ENCODE data around the gene FCN2. TPM values are rescaled to one million over a fixed set of nuclear protein-coding genes. Genes with fewer than 3 reads are reported as not detected.

FCN2 gene
- total RNA-seq, 4 donors from 2014 or later: 1.9 TPM; not detected in 3

DNA sequence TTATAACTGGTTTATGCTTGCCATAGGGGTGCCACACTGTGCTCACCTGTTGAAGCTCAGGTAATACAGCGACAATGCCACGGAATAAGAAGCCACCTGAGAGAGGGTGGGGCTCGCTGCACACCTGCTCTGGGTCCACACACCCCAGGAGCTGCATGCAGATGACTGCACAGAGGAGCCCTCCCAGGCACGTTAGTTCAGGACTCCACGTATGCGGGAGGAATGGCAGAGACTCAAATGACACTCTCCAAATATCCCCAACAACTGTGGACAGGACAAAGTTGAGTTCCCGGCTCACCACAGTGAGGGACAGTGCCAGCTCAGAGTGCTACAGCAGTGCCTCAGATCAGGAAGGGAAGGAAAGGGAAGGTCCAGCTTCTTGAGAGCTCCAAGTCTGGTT is 42.9 kb downstream of the FCN2 start:
- Histone ChIP-seq H3K36me3 (no peaks in the 10 kb centered on the region), H3K27me3 (no peaks in the 10 kb centered on the region), H3K4me3 (no peak overlapping the region), H3K27ac (no peak overlapping the region), H3K4me1 (peaks cover 0 to under 1% (median 0%) of the 10 kb centered on the region in 4 donors), H3K9me3 (peaks cover 0 to 22% (median 5%) of the 10 kb centered on the region in 4 donors)
- DNase-seq (ENCODE audit: low spot score in 2 of 2): peak in 1 of 2 donors; percentile 1
- TF ChIP-seq POLR2A (IDR thresholded peaks at IDR 0.05) (no peak), EP300 (IDR thresholded peaks at IDR 0.05) (no peak)
- TF ChIP-seq, protein P1, sequence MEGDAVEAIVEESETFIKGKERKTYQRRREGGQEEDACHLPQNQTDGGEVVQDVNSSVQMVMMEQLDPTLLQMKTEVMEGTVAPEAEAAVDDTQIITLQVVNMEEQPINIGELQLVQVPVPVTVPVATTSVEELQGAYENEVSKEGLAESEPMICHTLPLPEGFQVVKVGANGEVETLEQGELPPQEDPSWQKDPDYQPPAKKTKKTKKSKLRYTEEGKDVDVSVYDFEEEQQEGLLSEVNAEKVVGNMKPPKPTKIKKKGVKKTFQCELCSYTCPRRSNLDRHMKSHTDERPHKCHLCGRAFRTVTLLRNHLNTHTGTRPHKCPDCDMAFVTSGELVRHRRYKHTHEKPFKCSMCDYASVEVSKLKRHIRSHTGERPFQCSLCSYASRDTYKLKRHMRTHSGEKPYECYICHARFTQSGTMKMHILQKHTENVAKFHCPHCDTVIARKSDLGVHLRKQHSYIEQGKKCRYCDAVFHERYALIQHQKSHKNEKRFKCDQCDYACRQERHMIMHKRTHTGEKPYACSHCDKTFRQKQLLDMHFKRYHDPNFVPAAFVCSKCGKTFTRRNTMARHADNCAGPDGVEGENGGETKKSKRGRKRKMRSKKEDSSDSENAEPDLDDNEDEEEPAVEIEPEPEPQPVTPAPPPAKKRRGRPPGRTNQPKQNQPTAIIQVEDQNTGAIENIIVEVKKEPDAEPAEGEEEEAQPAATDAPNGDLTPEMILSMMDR (IDR thresholded peaks at IDR 0.05): no peak
- 85 to 97% methylated on average over 3 to 7 of the region's 7 CpGs for WGBS, 2 donors

DNA sequence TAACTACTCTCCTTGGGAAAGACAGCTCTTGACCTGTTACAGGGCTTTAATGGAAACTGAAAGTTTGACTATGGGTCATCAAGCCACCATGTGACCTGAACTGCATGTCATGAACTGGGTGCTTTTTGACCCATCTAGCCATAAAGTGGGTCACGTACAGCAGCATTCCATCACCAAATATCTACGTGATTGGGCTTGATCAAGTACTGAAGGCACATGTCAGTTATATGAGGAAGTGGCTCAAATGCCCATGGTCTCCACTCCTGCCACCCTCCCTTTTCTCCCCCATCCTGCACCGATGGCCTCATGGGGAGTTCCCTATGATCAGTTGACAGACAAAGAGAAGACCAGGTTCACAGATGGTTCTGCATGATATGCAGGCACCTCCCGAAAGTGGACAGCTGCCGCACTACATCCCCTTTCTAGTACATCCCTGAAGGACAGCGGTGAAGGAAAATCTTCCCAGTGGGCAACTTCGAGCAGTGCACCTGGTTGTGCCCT is 44.5 kb downstream of the FCN2 start:
- no peak for DNase-seq (ENCODE audit: low spot score in 2 of 2)
- H3K9me3 ChIP-seq: peaks cover 0 to 6% (median under 1%) of the 10 kb centered on the region in 4 donors
- no peak overlapping the region for H3K27ac ChIP-seq
- peaks cover 0 to 7% (median 0%) of the 10 kb centered on the region in 4 donors for H3K4me1 ChIP-seq
- H3K4me3 ChIP-seq: no peak overlapping the region
- no peak for TF ChIP-seq EP300 (IDR thresholded peaks at IDR 0.05)
- TF ChIP-seq, protein P1 (IDR thresholded peaks at IDR 0.05): no peak
- TF ChIP-seq POLR2A (IDR thresholded peaks at IDR 0.05): no peak
- H3K27me3 ChIP-seq: no peaks in the 10 kb centered on the region
- WGBS, 2 donors: 83 to 88% methylated on average over 7 of the region's 7 CpGs
- H3K36me3 ChIP-seq: no peaks in the 10 kb centered on the region

DNA sequence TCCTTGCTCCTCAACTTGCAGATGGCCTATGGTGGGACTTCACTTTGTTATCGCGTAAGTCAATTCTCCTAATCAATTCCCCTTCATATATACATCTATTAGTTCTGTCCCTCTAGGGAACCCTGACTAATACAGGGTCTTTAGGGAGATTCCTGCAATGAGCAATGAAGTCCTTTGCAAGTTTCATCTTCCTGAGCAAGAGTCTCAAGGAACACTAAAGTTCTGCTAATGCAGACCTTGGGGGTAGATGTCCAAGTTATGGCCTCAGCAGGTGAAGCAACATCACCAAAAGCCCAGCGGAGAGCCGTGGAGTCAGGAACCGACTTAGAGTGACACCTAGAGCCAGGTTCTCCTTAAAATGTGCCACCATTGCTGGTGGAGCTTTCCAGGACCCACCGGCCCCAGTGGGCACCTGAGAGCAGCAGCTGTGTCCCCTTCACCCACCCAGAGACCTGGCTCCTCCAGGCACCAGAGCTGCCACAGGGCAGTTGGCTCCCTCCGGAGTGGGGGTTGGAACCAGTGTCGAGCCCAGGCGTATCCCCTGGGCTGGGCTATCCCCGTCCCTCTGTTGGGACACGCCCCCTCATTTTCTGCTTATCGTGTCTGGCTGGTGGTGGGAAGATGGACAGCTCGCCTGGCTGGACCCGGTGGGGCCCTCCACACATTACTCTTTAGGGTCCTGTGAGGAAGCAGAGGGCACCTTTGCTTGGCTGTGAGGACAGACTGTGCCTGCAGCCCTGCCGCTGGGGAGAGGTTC is 48.0 kb downstream of the FCN2 start:
- DNase-seq (ENCODE audit: low spot score in 2 of 2): no peak
- 67 to 69% methylated on average over 14 to 15 of the region's 15 CpGs for WGBS, 2 donors
- H3K4me3 ChIP-seq: no peak overlapping the region
- H3K4me1 ChIP-seq: peaks cover 0 to 7% (median 0%) of the 10 kb centered on the region in 4 donors
- no peaks in the 10 kb centered on the region for H3K36me3 ChIP-seq
- no peak overlapping the region for H3K27ac ChIP-seq
- H3K27me3 ChIP-seq: peaks cover 0 to 12% of the 10 kb centered on the region in 2 donors
- H3K9me3 ChIP-seq: no peaks in the 10 kb centered on the region
- TF ChIP-seq EP300 (IDR thresholded peaks at IDR 0.05) (no peak), POLR2A (IDR thresholded peaks at IDR 0.05) (no peak)
- TF ChIP-seq, protein P1 (IDR thresholded peaks at IDR 0.05): no peak

DNA sequence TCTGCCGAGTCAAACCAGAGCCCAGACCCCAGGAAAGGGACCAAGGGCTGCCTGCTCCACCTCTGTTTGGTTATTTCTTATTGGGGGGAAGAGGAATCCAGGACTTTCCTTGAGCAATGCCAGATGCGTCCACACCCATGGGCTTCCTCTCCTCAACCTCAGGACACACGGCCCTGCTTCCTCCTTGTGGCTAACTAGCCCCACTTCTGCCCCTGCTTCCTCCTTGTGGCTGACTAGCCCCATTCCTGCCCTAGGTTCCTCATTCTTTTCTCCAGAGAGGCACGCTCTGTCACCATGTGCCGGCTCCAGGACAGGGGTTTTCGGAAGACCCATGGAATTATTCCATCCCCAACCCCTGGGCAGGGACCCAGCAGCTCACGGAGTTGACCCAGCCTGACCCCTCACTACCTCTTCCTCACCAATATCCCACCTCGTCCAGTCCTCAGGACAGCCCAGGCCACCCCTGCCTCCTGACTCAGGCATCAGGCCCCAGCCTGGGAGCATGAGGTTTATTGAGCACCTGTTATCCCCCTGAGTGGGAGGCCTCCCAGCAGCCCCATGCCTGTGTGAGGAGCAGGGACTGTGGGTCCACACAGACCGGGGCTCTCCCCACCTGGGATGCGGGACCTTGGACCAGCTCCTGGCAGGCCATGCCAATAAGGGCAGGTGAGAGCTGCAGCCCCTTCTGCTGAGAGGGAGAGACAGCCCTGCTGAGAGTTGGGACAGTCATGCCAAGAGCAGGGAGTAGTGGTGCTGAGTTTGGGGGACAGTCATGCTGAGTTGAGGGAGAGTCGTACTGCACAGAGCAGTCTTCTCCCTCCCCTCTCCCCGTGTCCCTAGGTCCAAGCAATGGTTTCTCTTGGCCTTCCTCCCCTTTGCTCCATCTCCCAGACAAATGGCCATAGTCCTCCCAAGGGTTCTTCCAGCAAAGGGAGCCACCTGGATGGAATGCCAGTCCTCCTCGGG is 48.9 kb downstream of the FCN2 start:
- TF ChIP-seq, protein P1 (IDR thresholded peaks at IDR 0.05): no peak
- TF ChIP-seq EP300 (IDR thresholded peaks at IDR 0.05): peak in 1 of 2 donors; percentile 68
- DNase-seq (ENCODE audit: low spot score in 2 of 2): peak in 1 of 2 donors; percentile 28
- Histone ChIP-seq H3K27me3 (peaks cover 0 to 20% of the 10 kb centered on the region in 2 donors), H3K36me3 (no peaks in the 10 kb centered on the region), H3K4me3 (no peak overlapping the region), H3K4me1 (peaks cover 0 to 7% (median 0%) of the 10 kb centered on the region in 4 donors), H3K9me3 (no peaks in the 10 kb centered on the region), H3K27ac (no peak overlapping the region)
- 71 to 72% methylated on average over 12 to 13 of the region's 13 CpGs for WGBS, 2 donors
